CD14-positive monocyte (primary cell): Measurements from ENCODE around the gene HAUS7. TPM values are rescaled to one million over a fixed set of nuclear protein-coding genes. Genes with fewer than 3 reads are reported as not detected.

Source experiments
- DNase-seq, 3 donors: peaks; one replicate each; pipeline ENCODE4 v3.0.0-alpha.2; 2011 to 2022
- H2AFZ ChIP-seq: 2 replicates; pipeline ENCODE4 v1.6.0; 2012; ENCODE audit warnings: mild to moderate bottlenecking, low read depth, low read length, inconsistent platforms; ENCODE audit not compliant: insufficient read depth, poor library complexity, severe bottlenecking
- H3K27ac ChIP-seq, 2 donors: 1 replicate in 1 of 2; 2 replicates in 1 of 2; pipeline ENCODE4 v1.5.1; 2012 to 2013; ENCODE audit warnings: low read length in 2 of 2, control low read depth in 1 of 2, inconsistent platforms in 1 of 2, low read depth in 1 of 2, mild to moderate bottlenecking in 1 of 2
- H3K27me3 ChIP-seq, 2 donors: one replicate each; pipeline versions ENCODE4 v1.6.0 to v1.6.1; 2011 to 2013; ENCODE audit warnings: low read length in 2 of 2; ENCODE audit not compliant: control insufficient read depth in 2 of 2, insufficient read depth in 2 of 2
- H3K36me3 ChIP-seq, 2 donors: replicated peaks in 1 of 2; 1 replicate in 1 of 2; 2 replicates in 1 of 2; pipeline versions ENCODE4 v1.5.1 to v1.6.1; 2012 to 2013; ENCODE audit warnings: low read length in 2 of 2, control low read depth in 1 of 2, inconsistent platforms in 1 of 2, mild to moderate bottlenecking in 1 of 2; ENCODE audit not compliant: insufficient read depth in 2 of 2, control insufficient read depth in 1 of 2
- H3K4me1 ChIP-seq, 2 donors: 1 replicate in 1 of 2; 2 replicates in 1 of 2; pipeline versions ENCODE4 v1.5.1 to v1.6.1; 2012 to 2013; ENCODE audit warnings: low read length in 2 of 2, control low read depth in 1 of 2, inconsistent platforms in 1 of 2, mild to moderate bottlenecking in 1 of 2, moderate library complexity in 1 of 2; ENCODE audit not compliant: insufficient read depth in 2 of 2, control insufficient read depth in 1 of 2
- H3K4me2 ChIP-seq: replicated peaks from 2 replicates; pipeline ENCODE3; 2012; ENCODE audit warnings: low read length, moderate library complexity, mild to moderate bottlenecking; ENCODE audit not compliant: poor library complexity, severe bottlenecking; ENCODE audit errors: extremely low read depth
- H3K4me3 ChIP-seq, 3 experiments: fragments of 200-600 bp in 1 of 3; sonication (generic) in 1 of 3; replicated peaks in 1 of 3; 1 replicate in 2 of 3; 2 replicates in 1 of 3; pipeline ENCODE4 v1.5.1; 2011 to 2013; ENCODE audit warnings: low read length in 3 of 3, mild to moderate bottlenecking in 3 of 3, control low read depth in 2 of 3, low read depth in 2 of 3, inconsistent platforms in 1 of 3, moderate library complexity in 1 of 3
- H3K79me2 ChIP-seq: 2 replicates; pipeline ENCODE4 v1.6.0; 2012; ENCODE audit warnings: mild to moderate bottlenecking, control low read depth, inconsistent platforms, low read length, moderate library complexity; ENCODE audit not compliant: insufficient read depth
- H3K9ac ChIP-seq: 2 replicates; pipeline ENCODE4 v1.6.0; 2017; ENCODE audit warnings: low read length, mild to moderate bottlenecking; ENCODE audit not compliant: insufficient read depth, poor library complexity, severe bottlenecking
- H3K9me3 ChIP-seq, 2 donors: replicated peaks in 1 of 2; 1 replicate in 1 of 2; 2 replicates in 1 of 2; pipeline versions ENCODE4 v1.5.1 to v1.6.1; 2012 to 2013; ENCODE audit warnings: low read length in 2 of 2, control low read depth in 1 of 2; ENCODE audit not compliant: control insufficient read depth in 1 of 2, insufficient read depth in 1 of 2
- H4K20me1 ChIP-seq: 2 replicates; pipeline ENCODE4 v1.6.0; 2012; ENCODE audit warnings: mild to moderate bottlenecking, low read length, control low read depth, moderate library complexity; ENCODE audit not compliant: insufficient read depth
- H3K27ac Mint-ChIP-seq, 7 donors: one replicate each; pipeline ENCODE4 v1.8.0; 2020; ENCODE audit warnings: mild to moderate bottlenecking in 7 of 7, mixed read lengths in 7 of 7, moderate library complexity in 6 of 7, inconsistent platforms in 2 of 7
- H3K27me3 Mint-ChIP-seq, 3 donors: one replicate each; pipeline ENCODE4 v1.8.0; 2021 to 2022; ENCODE audit warnings: low read depth in 3 of 3, mild to moderate bottlenecking in 3 of 3, mixed read lengths in 3 of 3, moderate library complexity in 3 of 3, inconsistent platforms in 1 of 3
- H3K36me3 Mint-ChIP-seq, 2 donors: one replicate each; pipeline ENCODE4 v1.8.0; 2020; ENCODE audit warnings: mixed read lengths in 2 of 2, inconsistent platforms in 1 of 2, mild to moderate bottlenecking in 1 of 2
- H3K4me1 Mint-ChIP-seq: one replicate; pipeline ENCODE4 v1.8.0; 2020; ENCODE audit warnings: mild to moderate bottlenecking, mixed read lengths
- H3K4me3 Mint-ChIP-seq, 2 donors: one replicate each; pipeline ENCODE4 v1.8.0; 2020; ENCODE audit warnings: mild to moderate bottlenecking in 2 of 2, mixed read lengths in 2 of 2, moderate library complexity in 1 of 2
- H3K9me3 Mint-ChIP-seq, 7 donors: one replicate each; pipeline ENCODE4 v1.8.0; 2020 to 2022; ENCODE audit warnings: mixed read lengths in 7 of 7, mild to moderate bottlenecking in 6 of 7, moderate library complexity in 6 of 7, inconsistent platforms in 2 of 7
- CTCF ChIP-seq: fragments of 200-600 bp; IDR thresholded peaks from one replicate; pipeline ENCODE4 v1.8.0; 2022; ENCODE audit warnings: antibody characterized with exemption, mild to moderate bottlenecking
- WGBS: methylation state at CpG from one replicate; pipeline ENCODE4 v1.1.5; 2013; ENCODE audit warnings: missing lambda C conversion rate; ENCODE audit not compliant: insufficient coverage; 5-methylcytosine and 5-hydroxymethylcytosine counted together
- intact Hi-C, 2 donors: fragments of 100-400 bp; cut with micrococcal nuclease; formaldehyde crosslinking; loops; one replicate each; pipeline versions ENCODE4 v1.15.0 to v1.15.1; 2023
- polyA plus RNA-seq, 3 donors: library from polyadenylated mRNA; depleted of rRNA in 1 of 3; unstranded in 2 of 3; stranded (reverse) in 1 of 3; fragments of 300-500 nt in 2 of 3; fragments of >200 nt in 1 of 3; fragmentation: Illumina TruSeq in 2 of 3; gene quantifications; 1 replicate in 2 of 3; 2 replicates in 1 of 3; pipeline ENCODE4 v1.2.3, GENCODE V29; 2012 to 2021

HAUS7 gene
- polyA plus RNA-seq, 3 donors: 23.8 to 37.5 (median 26.7) TPM

GRCh38 chrX:153500676-153501280 lies 30.4 kb upstream of the HAUS7 start:
- Histone ChIP-seq H3K9ac (no peak overlapping the region), H3K9me3 (no peaks in the 10 kb centered on the region), H4K20me1 (no peaks in the 10 kb centered on the region), H3K4me3 (no peak overlapping the region), H2AFZ (no peak overlapping the region), H3K4me1 (no peaks in the 10 kb centered on the region), H3K79me2 (no peaks in the 10 kb centered on the region), H3K4me2 (no peak overlapping the region), H3K36me3 (no peaks in the 10 kb centered on the region), H3K27ac (no peak overlapping the region), H3K27me3 (peaks cover 0 to under 1% of the 10 kb centered on the region in 2 donors)
- H3K27me3 Mint-ChIP-seq: peaks cover 4 to 7% (median 5%) of the 10 kb centered on the region in 3 donors
- H3K4me1 Mint-ChIP-seq: no peaks in the 10 kb centered on the region
- no peak for TF ChIP-seq CTCF
- no peaks in the 10 kb centered on the region for H3K36me3 Mint-ChIP-seq
- DNase-seq: no peak
- peak overlapping the region in 1 of 7 donors; percentile 35 for H3K27ac Mint-ChIP-seq
- whole genome bisulfite sequencing: 86% methylated on average over 8 of the region's 9 CpGs
- peaks cover 0 to 6% (median 0%) of the 10 kb centered on the region in 7 donors for H3K9me3 Mint-ChIP-seq
- no peak overlapping the region for H3K4me3 Mint-ChIP-seq
- intact Hi-C loops: loop anchor here in 1 of 2 donors (10.0 kb wide), 1 partner anchor 466 kb away; no protein-coding TSS in a partner anchor

- WGBS: 85% methylated on average over 13 of the region's 17 CpGs
- H3K27ac Mint-ChIP-seq: no peak overlapping the region
- peaks cover 0 to 8% (median 0%) of the 10 kb centered on the region in 7 donors for H3K9me3 Mint-ChIP-seq
- Histone ChIP-seq H3K27me3 (peaks cover 0 to 8% of the 10 kb centered on the region in 2 donors), H3K9ac (no peak overlapping the region), H3K27ac (no peak overlapping the region), H3K4me1 (no peaks in the 10 kb centered on the region), H3K4me2 (no peak overlapping the region), H3K36me3 (no peaks in the 10 kb centered on the region), H3K4me3 (no peak overlapping the region), H3K79me2 (no peaks in the 10 kb centered on the region), H4K20me1 (no peaks in the 10 kb centered on the region), H2AFZ (no peak overlapping the region), H3K9me3 (no peaks in the 10 kb centered on the region)
- DNase-seq: no peak
- no peaks in the 10 kb centered on the region for H3K36me3 Mint-ChIP-seq
- no peak for TF ChIP-seq CTCF
- intact Hi-C loops: loop anchor here in 1 of 2 donors (10.0 kb wide), 1 partner anchor 465 kb away; no protein-coding TSS in a partner anchor
- H3K4me3 Mint-ChIP-seq: no peak overlapping the region
- peaks cover 13 to 16% (median 15%) of the 10 kb centered on the region in 3 donors for H3K27me3 Mint-ChIP-seq
- H3K4me1 Mint-ChIP-seq: peaks cover 2% of the 10 kb centered on the region
These were observed 29.5 kb upstream of the HAUS7 start for GRCh38 chrX:153499876-153500275.
